HUES48 (cell line): ENCODE data around the gene DSCAM.

Experiments
- H3K27ac ChIP-seq: one replicate; pipeline ENCODE4 v1.7.0; 2013; ENCODE audit warnings: low read depth, low read length, inconsistent platforms
- H3K27me3 ChIP-seq: 2 replicates; pipeline ENCODE4 v1.6.1; 2013; ENCODE audit warnings: mild to moderate bottlenecking, low read length; ENCODE audit not compliant: control insufficient read depth, insufficient read depth
- H3K36me3 ChIP-seq: 2 replicates; pipeline ENCODE4 v1.6.1; 2013; ENCODE audit warnings: low read length; ENCODE audit not compliant: control insufficient read depth, insufficient read depth
- H3K4me1 ChIP-seq: 2 replicates; pipeline ENCODE4 v1.6.1; 2013; ENCODE audit warnings: mild to moderate bottlenecking, low read length; ENCODE audit not compliant: control insufficient read depth, insufficient read depth
- H3K4me3 ChIP-seq: 2 replicates; pipeline ENCODE4 v1.5.1; 2013; ENCODE audit warnings: mild to moderate bottlenecking, low read depth, low read length
- H3K9ac ChIP-seq: 2 replicates; pipeline ENCODE4 v1.6.1; 2013; ENCODE audit warnings: mild to moderate bottlenecking, low read depth, low read length, moderate library complexity
- H3K9me3 ChIP-seq: 2 replicates; pipeline ENCODE4 v1.6.1; 2013; ENCODE audit warnings: low read length; ENCODE audit not compliant: control insufficient read depth, insufficient read depth

DSCAM gene

DNA sequence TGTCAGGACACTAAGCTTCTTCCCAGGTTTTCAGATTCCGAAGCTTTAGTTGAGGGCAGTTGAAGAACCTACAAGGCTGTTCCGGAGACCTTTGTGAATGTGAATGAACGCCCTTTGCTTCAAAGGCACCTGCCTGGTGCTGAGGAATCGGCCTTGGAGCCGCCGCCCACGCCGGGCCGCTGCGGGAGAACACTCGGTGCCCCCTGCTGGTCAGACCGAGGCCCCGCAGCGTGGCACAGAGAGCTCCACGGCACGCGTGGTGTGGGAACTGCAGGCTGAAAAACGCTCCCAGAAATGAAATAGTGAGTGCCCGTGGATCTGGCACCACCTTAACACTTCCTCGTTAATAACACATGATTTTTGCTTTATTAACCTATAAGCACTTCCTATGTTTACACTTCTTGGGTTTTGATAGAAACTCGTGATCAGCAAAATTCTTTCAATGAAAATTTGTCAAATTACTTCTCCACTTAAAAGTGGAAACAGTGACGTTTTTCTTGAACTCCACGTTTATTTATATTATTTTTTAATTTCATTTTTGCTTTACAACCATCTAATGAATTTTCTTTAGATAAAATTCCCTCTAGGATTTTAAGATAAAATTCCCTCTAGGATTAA lies 460.6 kb downstream of the DSCAM start:
- Histone ChIP-seq H3K36me3 (no peaks in the 10 kb centered on the region), H3K9ac (no peak overlapping the region), H3K27me3 (no peaks in the 10 kb centered on the region), H3K9me3 (no peaks in the 10 kb centered on the region), H3K4me3 (no peak overlapping the region), H3K27ac (no peak overlapping the region), H3K4me1 (peaks cover 4% of the 10 kb centered on the region; the same call in 1 of the 2 replicates)

- no peak overlapping the region for H3K27ac ChIP-seq
Observed at GRCh38 chr21:40385883-40386282, 461.1 kb downstream of the DSCAM start.

GRCh38 chr21:40383951-40384350 lies 463.0 kb downstream of the DSCAM start:
- H3K27me3 ChIP-seq: no peaks in the 10 kb centered on the region
- H3K27ac ChIP-seq: no peak overlapping the region

More at GRCh38 chr21:40385883-40386282, 461.1 kb downstream of the DSCAM start:
- H3K36me3 ChIP-seq: no peaks in the 10 kb centered on the region
- H3K9ac ChIP-seq: no peak overlapping the region
- peaks cover 4% of the 10 kb centered on the region; the same call in 1 of the 2 replicates for H3K4me1 ChIP-seq
- no peaks in the 10 kb centered on the region for H3K9me3 ChIP-seq
- H3K4me3 ChIP-seq: no peak overlapping the region
- no peaks in the 10 kb centered on the region for H3K27me3 ChIP-seq

GRCh38 chr21:40381111-40381510 lies 465.8 kb downstream of the DSCAM start:
- Histone ChIP-seq H3K9ac (no peak overlapping the region), H3K4me1 (peaks cover 4% of the 10 kb centered on the region; the same call in 1 of the 2 replicates), H3K4me3 (no peak overlapping the region)

More at GRCh38 chr21:40383951-40384350, 463.0 kb downstream of the DSCAM start:
- Histone ChIP-seq H3K9me3 (no peaks in the 10 kb centered on the region), H3K36me3 (no peaks in the 10 kb centered on the region), H3K4me3 (no peak overlapping the region), H3K4me1 (peaks cover 4% of the 10 kb centered on the region; the same call in 1 of the 2 replicates), H3K9ac (no peak overlapping the region)

GRCh38 chr21:40379881-40380810 lies 466.8 kb downstream of the DSCAM start:
- no peak overlapping the region for H3K27ac ChIP-seq
- no peak overlapping the region for H3K4me3 ChIP-seq
- no peaks in the 10 kb centered on the region for H3K27me3 ChIP-seq
- H3K9ac ChIP-seq: no peak overlapping the region
- no peaks in the 10 kb centered on the region for H3K36me3 ChIP-seq
- H3K4me1 ChIP-seq: no peaks in the 10 kb centered on the region
- no peaks in the 10 kb centered on the region for H3K9me3 ChIP-seq

More at GRCh38 chr21:40381111-40381510, 465.8 kb downstream of the DSCAM start:
- no peak overlapping the region for H3K27ac ChIP-seq
- H3K36me3 ChIP-seq: no peaks in the 10 kb centered on the region
- no peaks in the 10 kb centered on the region for H3K27me3 ChIP-seq
- H3K9me3 ChIP-seq: no peaks in the 10 kb centered on the region

DNA sequence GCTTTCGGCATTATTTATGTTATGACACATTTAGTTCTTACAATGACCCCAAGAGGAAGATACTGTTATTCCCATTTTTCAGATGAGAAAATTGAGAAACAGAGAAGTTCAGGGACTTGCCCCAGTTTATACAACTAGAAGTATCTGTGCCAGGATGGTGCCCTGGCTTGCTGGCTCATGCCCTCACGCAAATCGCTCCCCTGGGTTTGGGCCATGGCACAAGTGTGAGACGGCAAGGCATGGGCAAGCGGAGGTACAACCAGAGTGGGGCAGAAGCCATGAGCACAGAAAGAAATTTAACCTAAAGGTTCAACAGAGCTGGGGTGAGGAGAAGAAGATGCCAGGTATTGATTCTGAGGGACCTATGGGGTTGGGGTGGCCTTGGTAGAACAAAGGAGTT lies 469.8 kb downstream of the DSCAM start:
- Histone ChIP-seq H3K27ac (no peak overlapping the region), H3K36me3 (no peaks in the 10 kb centered on the region), H3K9me3 (no peaks in the 10 kb centered on the region), H3K4me1 (no peaks in the 10 kb centered on the region), H3K27me3 (no peaks in the 10 kb centered on the region), H3K9ac (no peak overlapping the region), H3K4me3 (no peak overlapping the region)

- Histone ChIP-seq H3K27me3 (no peaks in the 10 kb centered on the region), H3K4me1 (no peaks in the 10 kb centered on the region), H3K9me3 (no peaks in the 10 kb centered on the region), H3K27ac (no peak overlapping the region), H3K9ac (no peak overlapping the region), H3K36me3 (no peaks in the 10 kb centered on the region), H3K4me3 (no peak overlapping the region)
Observed at GRCh38 chr21:40373761-40374160, 473.2 kb downstream of the DSCAM start.

DNA sequence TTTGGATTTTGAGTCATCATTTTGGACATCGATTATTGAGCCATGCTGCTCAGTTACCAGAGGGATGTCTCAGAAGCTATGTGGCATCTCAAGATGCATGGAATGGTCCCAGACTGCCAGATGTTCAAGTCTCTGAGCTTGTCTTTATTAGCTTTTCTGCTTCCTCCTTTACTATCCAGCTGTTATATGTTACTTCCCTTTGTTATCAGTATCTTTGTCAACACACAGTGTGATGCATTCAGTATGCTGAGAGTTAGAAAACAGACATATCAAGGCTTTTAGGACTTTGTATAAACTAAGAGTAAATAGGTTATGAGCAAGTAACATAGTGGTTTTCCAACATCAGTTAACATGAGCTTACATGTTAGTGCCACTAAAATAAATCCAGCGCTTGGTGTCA lies 474.5 kb downstream of the DSCAM start:
- H3K9me3 ChIP-seq: no peaks in the 10 kb centered on the region
- H3K4me3 ChIP-seq: no peak overlapping the region
- no peaks in the 10 kb centered on the region for H3K4me1 ChIP-seq
- H3K27ac ChIP-seq: no peak overlapping the region
- no peak overlapping the region for H3K9ac ChIP-seq
- no peaks in the 10 kb centered on the region for H3K36me3 ChIP-seq
- no peaks in the 10 kb centered on the region for H3K27me3 ChIP-seq

GRCh38 chr21:40371329-40371728 lies 475.6 kb downstream of the DSCAM start:
- no peaks in the 10 kb centered on the region for H3K4me1 ChIP-seq
- H3K27ac ChIP-seq: no peak overlapping the region
- H3K9ac ChIP-seq: no peak overlapping the region
- no peaks in the 10 kb centered on the region for H3K27me3 ChIP-seq
- H3K9me3 ChIP-seq: no peaks in the 10 kb centered on the region
- no peaks in the 10 kb centered on the region for H3K36me3 ChIP-seq
- H3K4me3 ChIP-seq: no peak overlapping the region

DNA sequence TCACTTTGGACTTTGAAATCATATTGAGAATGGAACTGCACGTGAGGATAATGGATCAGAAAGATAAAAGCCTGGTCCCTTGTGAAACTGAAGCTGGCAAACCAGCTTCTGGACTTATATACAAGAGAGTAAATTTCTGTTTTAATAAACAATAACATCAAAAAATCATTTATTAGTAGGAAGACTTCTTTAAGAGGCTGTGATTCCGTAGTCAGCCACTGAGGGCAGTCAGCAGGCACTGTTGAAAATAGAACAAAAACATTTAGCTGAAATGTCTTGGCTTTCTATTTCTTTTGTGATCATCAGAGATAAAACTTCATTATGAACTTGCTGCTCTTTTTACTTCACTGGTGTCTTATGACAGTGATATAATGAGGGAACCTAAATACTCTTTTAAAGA lies 490.3 kb downstream of the DSCAM start:
- H3K27me3 ChIP-seq: no peaks in the 10 kb centered on the region
- H3K4me3 ChIP-seq: no peak overlapping the region
- no peak overlapping the region for H3K27ac ChIP-seq
- H3K36me3 ChIP-seq: no peaks in the 10 kb centered on the region
- H3K9me3 ChIP-seq: no peaks in the 10 kb centered on the region
- H3K4me1 ChIP-seq: no peaks in the 10 kb centered on the region
- no peak overlapping the region for H3K9ac ChIP-seq

DNA sequence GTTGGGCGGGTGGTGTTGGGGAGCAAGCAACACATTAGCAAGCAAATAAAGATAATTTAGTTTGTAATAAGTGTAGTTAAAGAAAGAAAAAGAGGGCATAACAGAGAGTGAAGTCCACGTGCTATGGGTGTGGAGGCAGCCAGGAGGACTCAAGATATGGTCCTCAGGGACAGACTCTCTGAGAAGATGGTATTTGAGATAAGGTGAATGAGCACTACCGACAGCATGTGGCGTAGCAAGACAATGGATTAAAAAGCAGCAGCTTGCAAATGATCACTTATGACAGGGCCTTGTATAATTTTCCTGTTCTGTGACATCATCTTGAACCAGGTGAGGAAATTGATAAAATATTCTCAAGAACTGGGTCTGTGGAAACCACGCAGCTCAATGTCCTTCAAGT lies 491.9 kb downstream of the DSCAM start:
- H3K9me3 ChIP-seq: no peaks in the 10 kb centered on the region
- no peaks in the 10 kb centered on the region for H3K36me3 ChIP-seq
- H3K9ac ChIP-seq: no peak overlapping the region
- no peaks in the 10 kb centered on the region for H3K27me3 ChIP-seq
- H3K27ac ChIP-seq: no peak overlapping the region
- H3K4me1 ChIP-seq: no peaks in the 10 kb centered on the region
- no peak overlapping the region for H3K4me3 ChIP-seq
